COR-L47 (cell line): Measurements from ENCODE around the gene CLTA.
"Not testable (repeated sequence)": the region's sequence is repeated elsewhere in the genome, so short reads cannot be mapped to it uniquely, and the experiment has no call there.

Experiments
- DNase-seq: peaks from one replicate; lab custom pipeline; 2025; lab: John Stamatoyannopoulos, UW

The CLTA gene

GRCh38 chr9:36158917-36159316 is 31.8 kb upstream of the CLTA start:
- no peak for DNase-seq

- not testable (repeated sequence) for DNase-seq
These were observed 31.2 kb upstream of the CLTA start for GRCh38 chr9:36159509-36159908.

- DNase-seq = not testable (repeated sequence)
These were observed 30.6 kb upstream of the CLTA start for GRCh38 chr9:36160126-36160525.

DNA sequence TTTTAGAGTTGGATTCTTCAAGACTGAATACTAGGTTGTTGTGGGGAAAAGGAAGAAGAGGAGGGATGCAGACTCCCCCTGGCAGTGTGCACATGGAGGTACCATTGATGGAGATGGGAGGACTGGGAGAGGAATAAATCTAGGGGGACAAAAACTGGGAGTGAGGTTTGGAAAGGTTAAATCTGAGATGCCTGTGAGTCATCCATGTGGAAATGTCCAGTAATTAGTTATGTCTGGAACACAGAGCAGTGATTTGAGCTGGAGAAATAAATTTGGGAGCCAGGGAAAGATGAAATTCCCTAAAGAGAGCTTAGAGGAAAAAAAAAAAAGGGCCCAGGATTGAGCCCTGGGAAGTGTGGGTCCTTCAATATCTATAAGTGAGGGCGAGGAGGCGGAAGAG is 29.5 kb upstream of the CLTA start:
- DNase-seq = no peak

DNA sequence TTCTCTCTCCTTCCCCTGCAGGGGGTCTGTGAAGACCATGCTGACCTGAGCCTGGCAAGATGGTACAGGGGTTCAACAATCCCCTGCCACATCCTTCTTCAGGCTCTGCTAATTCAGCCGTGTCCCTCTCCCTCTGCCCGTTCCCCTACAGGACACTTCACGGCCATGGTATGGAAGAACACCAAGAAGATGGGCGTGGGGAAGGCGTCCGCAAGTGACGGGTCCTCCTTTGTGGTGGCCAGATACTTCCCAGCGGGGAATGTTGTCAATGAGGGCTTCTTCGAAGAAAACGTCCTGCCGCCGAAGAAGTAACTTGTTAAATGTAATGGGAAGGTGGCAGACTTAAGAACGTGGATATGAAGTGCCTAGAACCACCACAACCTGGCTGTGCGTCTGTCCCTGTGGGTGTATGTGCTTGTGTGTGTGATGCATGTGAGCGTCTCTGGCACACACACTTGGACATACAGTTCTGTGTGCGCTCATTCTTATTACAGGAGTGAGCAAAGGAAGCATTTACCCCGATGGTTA is 28.4 kb upstream of the CLTA start:
- DNase-seq = no peak

DNA sequence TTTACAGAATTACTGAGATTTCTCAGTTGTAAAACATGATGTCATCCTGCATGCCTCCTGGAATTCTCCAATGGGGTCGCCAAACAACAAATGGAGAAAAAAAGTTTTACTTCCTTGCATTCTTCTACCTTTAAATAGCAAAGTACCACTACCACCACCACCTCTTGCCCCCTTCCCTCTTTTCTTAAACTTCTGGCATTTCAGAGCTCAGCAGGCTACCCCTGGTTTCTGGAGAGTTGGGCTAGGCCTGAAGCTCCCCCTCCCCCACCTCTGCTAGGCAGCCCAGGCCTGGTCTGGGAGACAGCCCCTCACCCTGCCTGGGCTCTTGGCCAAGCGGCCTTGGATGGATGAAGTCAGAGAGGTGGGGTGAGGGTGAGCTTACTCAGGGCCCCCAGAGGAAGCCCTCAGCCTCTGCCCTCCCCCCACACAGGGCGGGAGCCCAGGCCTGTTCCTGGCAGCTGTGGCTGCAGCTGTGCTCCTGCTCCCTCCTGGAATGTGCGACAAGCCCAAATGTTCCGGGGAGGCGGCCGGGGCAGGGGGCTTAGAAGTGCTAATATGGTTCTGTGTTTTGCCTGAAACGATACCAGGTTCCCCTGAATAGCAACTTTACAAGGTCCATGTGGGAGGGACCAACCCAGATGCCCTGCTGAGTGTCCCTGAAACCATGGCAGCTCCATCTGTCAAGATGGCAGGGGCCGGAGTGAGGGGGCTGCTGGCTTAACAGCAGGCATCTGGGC is 27.5 kb upstream of the CLTA start:
- no peak for DNase-seq

DNA sequence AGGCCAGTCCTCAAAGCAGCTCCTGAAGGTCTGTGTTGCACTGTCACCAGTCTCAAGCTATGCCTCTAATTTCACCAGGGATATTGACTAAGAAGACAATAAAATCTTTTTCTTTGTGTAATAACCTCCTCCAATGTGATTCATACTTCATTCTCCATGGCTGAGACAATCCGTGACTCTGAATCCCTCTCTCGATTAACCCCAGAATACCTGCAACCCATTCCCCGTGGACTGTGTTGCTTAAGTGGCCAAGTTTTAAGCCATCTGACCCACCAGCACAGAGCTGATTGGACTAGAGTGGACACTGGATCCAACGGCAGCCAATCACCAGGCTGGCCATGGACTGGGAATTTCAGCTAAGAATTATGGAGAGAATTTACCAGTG is 26.9 kb upstream of the CLTA start:
- DNase-seq = no peak

DNA sequence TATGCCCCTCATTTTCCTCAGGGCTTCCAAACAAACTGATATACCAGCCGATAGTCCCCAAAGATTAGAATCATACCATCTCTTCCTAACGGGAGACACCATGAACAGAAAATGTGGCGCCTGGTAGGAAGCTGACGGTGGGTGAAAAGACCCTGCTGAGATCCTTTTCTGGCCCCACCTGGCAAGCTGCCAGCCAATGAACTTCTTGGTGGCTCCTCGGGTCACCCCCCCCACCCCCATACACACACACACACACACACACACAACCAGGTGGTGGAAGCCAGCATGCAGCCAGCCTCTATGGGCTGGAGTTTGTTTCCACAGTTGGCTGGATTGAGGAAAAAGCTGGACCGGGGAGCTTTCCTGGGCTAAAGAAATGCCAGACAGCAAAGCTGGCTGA is 26.3 kb upstream of the CLTA start:
- no peak for DNase-seq

GRCh38 chr9:36164989-36165388 is 25.7 kb upstream of the CLTA start:
- no peak for DNase-seq

GRCh38 chr9:36165826-36166167 is 24.9 kb upstream of the CLTA start:
- no peak for DNase-seq

- peak; percentile 52 for DNase-seq
These were observed 24.4 kb upstream of the CLTA start for GRCh38 chr9:36166168-36166927.

DNA sequence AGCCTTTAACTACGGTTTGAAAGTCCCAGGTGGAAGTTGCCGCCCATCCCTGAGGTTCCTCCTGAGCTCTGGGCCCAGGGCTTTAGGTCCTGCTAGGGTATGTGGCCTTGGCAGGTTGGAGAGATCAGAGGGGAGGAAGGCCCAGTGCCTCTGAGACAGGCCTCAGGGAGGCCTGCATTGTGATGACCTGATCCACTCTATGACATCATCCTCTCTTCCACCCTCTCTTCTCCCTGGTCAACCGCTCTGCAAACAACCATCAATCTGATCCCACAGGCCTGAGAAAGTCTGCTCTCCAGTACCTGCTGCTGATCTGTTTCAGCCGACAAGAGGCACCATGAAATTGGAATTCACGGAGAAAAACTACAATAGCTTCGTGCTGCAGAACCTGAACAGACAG is 21.6 kb upstream of the CLTA start, which contains the start of gene CCIN:
Gene CCIN, plus strand, starts transcription at position 223 of the 400 bp plus-strand sequence. Its CDS starts 115 bp downstream, at position 338.
- no peak for DNase-seq

- DNase-seq = no peak
These were observed 21.0 kb upstream of the CLTA start for GRCh38 chr9:36169708-36170107.

DNA sequence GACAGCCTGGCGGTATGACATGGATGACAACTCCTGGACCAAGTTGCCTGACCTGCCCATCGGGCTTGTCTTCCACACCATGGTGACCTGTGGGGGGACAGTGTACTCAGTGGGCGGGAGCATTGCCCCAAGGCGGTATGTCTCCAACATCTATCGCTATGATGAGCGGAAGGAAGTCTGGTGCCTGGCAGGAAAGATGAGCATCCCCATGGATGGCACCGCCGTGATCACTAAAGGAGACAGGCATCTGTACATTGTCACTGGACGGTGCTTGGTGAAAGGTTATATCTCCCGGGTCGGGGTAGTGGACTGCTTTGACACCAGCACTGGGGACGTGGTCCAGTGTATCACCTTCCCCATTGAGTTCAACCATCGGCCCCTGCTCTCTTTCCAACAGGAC is 20.2 kb upstream of the CLTA start:
- DNase-seq = no peak

DNA sequence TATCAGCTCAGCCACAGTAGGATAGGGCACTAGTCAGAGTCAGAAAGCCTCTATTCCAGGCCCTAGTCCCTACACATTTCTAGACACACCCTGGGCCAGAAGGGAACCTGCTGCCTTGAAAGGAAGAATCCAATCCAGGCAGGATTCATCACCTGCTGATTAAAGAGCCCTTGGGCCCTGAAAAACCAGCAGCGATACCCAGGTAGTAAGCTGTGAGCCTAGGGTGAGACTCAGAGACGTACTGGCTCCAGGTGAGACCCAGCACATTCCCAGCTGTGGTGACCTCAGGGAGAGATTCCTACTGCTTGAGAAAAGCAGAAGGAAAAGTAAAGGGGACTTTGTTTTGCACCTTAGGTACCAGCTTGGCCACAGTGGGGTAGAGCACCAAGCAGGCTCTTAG is 16.9 kb upstream of the CLTA start:
- DNase-seq = no peak

DNA sequence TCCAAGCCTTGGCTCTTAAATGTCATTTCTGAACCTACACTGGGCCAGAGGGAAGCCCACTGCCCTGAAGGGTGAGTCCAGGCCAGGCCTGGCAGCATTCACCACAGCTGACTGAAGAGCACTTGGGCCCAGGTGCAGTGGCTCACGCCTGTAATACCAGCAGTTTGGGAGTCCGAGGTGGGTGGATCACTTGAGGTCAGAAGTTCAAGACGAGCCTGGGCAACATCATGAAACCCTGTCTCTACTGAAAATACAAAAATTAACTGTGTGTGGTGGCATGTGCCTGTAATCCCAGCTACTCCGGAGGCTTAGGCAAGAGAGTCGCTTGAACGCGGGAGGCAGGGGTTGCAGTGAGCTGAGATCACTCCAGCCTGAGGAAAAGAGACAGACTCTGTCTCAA is 16.4 kb upstream of the CLTA start:
- no peak for DNase-seq

GRCh38 chr9:36174731-36175130 is 16.0 kb upstream of the CLTA start:
- DNase-seq = no peak

- DNase-seq = not testable (repeated sequence)
These were observed 15.5 kb upstream of the CLTA start for GRCh38 chr9:36175209-36175608.

GRCh38 chr9:36176496-36176895 is 14.2 kb upstream of the CLTA start:
- DNase-seq = not testable (repeated sequence)

DNA sequence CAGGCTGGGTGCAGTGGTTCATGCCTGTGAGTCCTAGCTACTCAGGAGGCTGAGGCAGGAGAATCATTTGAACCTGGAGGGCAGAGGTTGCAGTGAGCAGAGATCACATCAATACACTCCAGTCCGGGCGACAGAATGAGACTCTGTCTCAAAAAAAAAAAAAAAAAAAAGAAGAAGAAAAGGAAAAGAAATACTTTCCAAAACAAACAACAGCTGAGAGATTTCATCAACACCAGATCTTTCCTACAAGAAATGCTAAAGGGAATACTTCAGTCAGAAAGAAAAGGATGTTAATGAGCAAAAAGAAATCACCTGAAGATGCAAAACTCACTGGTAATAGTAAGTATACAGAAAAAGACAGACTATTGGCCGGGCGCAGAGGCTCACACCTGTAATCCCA is 13.2 kb upstream of the CLTA start:
- no peak for DNase-seq

DNA sequence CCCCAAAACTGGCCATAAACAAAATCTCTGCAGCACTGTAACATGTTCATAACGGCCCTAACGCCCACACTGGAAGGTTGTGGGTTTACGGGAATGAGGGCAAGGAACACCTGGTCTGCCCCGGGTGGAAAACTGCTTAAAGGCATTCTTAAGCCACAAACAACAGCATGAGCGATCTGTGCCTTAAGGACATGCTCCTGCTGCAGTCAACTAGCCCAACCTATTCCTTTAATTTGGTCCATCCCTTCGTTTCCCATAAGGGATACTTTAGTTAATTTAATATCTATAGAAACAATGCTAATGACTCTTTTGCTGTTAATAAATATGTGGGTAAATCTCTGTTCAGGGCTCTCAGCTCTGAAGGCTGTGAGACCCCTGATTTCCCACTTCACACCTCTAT is 10.5 kb upstream of the CLTA start:
- not testable (repeated sequence) for DNase-seq

DNA sequence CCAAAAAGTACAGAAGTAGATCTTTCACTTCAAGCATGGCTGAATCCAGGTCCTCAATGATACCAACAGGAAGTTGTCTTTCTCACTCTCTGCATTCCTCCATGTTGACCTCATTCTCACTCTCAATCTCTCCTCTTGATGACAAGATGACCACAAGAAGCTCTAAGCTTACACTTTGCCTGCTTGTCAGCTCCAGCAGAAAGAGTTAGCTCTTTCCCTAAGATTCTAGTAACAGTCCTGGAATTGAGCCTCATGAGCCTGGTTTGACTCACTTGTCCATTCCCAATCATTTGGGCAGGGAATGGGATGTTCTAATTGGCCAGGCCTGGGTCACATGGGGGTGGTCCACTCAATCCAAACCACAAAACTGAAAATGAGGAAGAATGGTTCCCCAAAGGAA is 3.3 kb upstream of the CLTA start:
- DNase-seq = no peak

- no peak for DNase-seq
These were observed 2.5 kb upstream of the CLTA start for GRCh38 chr9:36188212-36188611.
